Left hindlimb (tissue), 1 donor: ENCODE measurements around the gene TRIM74.
"Not testable (repeated sequence)": the region's sequence is repeated elsewhere in the genome, so short reads cannot be mapped to it uniquely, and the experiment has no call there.

ENCODE experiments used
- DNase-seq: peaks from one replicate; pipeline ENCODE4 v3.0.0-alpha.2; 2018

TRIM74 gene

DNA sequence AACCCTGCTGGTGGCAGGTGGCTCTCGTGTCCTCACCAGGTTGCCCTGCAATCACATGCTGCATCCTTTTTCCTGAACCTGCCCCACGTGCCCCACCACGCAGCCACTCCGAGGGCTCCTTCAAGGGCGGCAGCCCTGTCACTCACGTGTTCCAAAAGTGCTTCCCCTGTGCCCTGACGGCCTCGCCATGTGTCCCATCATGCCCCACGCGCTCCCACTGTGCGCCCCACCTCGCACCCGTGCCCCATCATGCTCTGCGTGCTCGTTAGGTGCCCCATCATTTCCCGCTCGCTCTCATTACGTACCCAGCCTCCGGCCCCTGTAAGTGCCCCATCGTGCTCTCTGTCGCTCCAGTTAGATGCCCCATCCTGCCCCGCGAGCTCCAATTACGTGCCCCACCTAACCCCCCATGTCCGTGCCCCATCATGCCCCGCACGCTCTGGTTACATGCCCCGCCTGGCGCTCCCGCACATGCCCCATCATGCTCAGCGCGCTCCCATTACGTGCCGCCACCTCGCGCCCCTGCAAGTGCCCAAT is at the start of gene TRIM74:
TRIM74 (minus strand) TSS at position 487 of the 537 bp plus-strand sequence. CDS start 3,309 bp downstream, outside the sequence.
- DNase-seq, result not testable (repeated sequence)

DNA sequence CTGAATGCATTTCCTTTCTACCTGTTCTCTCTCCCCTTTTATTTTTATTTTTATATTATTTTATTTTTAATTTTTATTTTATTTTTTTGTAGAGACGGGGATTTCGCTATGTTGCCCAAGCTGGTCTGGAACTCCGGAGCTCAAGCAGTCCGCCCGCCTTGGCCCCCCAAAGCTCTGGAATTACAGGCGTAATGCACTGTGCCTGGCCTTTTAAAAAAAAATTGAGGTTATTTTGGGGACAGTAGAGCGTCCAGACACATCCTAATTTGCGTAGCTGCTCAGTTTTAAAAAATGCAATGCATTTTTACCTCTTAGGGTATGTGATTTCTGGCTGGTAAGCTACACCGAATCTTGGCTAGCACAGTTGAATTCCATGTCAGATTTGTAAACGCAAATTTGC is 37.2 kb upstream of the TRIM74 start:
- not testable (repeated sequence) for DNase-seq

DNA sequence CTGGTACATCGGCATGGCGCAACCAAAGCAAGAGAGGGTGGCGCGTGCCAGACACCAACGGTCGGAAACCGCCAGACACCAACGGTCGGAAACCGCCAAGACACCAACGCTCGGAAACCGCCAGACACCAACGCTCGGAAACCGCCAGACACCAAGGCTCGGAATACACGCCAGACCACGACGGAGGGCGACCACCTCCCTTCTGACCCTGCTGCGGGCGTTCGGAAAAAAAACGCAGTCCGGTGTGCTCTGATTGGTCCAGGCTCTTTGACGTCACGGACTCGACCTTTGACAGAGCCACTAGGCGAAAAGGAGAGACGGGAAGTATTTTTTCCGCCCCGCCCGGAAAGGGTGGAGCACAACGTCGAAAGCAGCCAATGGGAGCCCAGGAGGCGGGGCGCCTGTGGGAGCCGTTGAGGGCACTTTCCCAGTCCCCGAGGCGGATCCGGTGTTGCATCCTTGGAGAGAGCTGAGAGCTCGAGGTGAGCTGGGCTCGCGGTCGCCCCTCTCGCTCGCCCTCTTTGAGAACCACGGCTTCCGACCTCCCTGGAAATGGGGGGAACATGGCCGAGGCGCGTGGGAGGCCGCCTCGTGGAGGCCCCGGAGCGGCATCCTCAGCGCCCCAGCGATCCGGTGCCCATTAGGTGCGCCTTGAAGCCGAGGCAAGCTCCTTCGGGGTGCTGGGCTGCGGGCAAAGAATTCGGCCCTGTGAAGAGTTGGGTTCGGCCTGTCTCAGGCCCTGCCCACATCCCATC is 36.6 kb upstream of the TRIM74 start:
- DNase-seq, result peak; percentile 92

DNA sequence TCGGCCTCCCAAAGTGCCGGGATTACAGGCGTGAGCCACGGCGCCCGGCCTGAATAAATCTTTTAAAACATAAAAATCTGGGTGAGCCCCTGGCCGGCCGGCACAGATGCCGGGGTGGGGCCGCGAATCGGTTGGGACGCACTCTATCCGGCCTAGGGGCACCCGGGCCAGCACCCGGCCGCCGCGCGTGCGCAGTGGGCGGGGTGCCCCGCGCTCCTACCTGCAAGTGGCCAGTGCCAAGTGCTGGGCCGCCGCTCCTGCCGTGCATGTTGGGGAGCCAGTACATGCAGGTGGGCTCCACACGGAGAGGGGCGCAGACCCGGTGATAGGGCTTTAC is 36.1 kb upstream of the TRIM74 start:
- not testable (repeated sequence) for DNase-seq

DNA sequence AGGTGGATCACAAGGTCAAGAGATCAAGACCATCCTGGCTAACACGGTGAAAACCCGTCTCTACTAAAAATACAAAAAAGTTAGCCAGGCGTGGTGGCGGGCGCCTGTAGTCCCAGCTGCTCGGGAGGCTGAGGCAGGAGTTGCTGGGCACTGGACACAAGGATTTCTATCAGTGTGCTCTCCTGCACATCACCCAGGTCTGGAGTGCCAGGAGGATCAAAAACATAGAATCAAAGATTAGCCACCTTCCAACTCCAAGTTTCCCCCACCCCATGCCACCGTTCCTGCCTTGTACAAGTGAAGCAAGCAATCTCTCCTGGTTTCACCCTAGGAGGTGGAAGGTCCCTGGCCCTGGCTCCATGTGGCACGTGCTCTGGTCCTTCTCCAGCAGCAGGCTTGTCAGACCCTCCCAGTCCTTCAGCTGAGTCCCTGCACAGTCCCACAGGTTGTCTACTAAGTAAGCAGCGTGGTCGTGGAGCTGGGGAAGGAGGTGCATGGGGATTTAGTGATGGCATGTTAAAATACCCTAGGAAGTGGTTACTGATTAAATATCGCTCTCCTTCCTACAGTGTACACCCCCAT is 28.7 kb upstream of the TRIM74 start:
- DNase-seq, result not testable (repeated sequence)

DNA sequence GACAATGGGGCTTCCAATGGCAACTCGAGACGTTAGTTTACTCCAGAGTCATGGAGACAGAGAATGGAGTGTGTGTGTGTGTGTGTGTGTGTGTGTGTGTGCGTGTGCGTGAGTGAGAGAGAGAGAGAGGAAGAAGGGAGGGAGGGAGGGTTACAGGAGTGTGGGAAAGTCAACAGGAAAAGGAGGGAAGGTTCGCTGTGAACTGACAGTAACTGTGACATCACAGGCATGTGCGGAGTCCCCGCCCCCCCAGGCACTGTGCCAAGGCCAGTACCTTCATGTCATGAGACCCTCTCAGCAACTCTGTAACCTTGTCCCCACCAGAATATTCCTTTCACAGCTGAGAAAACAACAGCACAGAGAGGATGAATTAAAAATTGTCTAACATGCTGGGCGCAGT is 28.2 kb upstream of the TRIM74 start:
- not testable (repeated sequence) for DNase-seq

DNA sequence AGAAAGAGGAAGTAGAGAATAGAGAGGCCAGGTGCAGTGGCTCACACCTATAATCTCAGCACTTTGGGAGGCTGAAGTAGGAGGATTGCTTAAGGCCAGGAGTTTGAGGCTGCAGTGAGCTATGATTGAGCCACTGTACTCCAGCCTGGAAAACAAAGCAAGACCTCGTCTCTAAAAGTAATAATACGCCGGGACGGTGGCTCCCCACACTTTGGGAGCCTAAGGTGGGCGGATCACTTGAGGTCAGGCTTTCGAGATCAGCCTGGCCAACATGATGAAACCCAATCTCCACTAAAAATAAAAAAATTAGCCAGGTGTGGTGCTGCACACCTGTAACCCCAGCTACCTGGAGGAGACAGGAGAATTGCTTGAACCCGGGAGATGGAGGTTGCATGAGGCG is 26.2 kb upstream of the TRIM74 start:
- not testable (repeated sequence) for DNase-seq

DNA sequence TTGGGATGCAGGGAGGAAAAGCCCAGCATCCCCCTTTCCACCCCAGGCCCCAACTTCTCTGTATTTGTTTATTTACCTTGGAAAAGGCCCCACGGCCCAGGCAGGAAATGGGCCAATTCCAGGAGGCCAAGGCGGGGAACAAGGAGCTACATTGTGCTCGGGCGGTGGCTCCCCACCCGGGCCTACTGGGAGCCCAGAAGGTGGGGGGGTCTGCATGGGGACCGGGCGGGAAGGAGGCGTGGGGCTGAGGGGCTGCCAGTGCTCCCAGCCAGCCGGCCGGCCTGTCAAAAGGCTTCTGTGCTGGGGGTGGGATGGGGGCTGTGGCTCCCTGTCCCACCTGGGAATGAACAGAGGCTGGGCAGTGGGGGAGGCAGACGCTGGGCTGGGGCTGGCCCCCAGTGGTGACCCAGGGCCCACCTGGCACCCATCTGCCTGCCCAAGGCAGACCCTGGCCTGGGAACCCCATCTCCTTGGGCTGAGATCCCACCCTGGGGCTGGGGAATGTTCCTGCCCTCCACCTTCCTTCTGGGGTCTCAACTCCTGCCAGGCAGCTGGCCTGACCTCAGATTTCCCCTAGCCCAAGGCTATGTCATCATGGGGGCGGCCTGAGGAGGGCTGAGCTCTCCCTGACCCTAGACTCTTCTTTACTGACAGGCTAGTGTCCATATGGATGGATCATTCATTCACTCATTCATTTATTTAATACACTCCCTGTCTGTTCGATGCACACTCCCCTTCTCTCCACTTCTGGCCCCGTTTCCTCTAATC is 21.1 kb upstream of the TRIM74 start:
- not testable (repeated sequence) for DNase-seq

DNA sequence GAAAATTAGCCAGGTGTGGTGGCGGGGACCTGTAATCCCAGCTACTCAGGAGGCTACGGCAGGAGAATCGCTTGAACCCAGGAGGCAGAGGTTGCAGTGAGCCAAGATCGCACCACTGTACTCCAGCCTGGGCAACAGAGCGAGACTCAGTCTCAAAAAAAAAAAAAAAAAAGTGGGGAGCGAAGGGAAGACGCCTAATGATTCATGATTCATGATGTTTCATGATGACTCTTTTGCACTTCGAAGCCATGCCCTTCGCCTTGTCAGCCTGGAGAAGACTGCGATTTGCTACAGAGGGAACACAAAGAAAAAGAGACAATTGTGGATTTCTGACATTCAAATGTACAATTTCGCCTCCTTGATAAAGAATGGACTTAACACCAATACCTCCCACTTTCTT is 12.8 kb upstream of the TRIM74 start:
- not testable (repeated sequence) for DNase-seq

DNA sequence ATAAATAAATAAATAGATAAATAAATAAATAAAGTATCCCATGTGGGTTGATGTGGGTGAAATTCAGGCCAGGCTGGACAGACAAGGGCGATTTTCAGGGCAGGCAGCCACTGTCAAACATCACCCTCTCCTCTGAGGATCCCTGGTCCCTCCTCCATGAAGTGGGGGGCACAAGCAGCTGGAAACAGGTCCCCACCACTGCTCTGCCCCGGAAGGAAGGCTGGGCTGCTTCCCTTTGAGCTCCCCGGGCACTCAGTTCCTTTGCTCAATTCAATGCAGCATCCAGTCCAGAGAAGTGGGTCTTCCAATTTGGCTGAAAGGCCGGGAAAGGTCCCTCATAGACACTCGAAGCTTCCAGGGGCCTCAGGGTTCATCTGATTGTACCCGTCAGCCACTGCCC is 11.1 kb upstream of the TRIM74 start:
- DNase-seq, result not testable (repeated sequence)

DNA sequence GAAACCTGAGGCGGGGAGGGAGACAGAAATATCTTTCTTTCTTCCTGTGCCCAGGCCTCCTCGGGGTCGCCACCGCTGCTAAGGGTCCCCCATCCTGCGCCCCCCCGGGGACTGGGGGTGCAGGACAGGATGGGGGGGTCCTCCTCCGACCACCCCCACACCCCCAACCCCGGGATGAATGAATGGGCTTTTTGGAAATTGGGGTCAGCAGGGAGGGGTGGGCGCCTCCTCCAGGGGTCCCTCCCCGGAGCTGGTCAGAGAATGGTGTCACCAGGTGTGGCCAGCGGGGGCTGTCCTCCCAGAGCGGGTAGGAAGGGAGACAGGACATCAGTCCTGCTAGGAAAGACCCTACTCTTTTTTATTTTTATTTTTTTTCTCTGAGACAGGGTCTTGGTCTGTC is 7.2 kb upstream of the TRIM74 start:
- DNase-seq, result not testable (repeated sequence)

DNA sequence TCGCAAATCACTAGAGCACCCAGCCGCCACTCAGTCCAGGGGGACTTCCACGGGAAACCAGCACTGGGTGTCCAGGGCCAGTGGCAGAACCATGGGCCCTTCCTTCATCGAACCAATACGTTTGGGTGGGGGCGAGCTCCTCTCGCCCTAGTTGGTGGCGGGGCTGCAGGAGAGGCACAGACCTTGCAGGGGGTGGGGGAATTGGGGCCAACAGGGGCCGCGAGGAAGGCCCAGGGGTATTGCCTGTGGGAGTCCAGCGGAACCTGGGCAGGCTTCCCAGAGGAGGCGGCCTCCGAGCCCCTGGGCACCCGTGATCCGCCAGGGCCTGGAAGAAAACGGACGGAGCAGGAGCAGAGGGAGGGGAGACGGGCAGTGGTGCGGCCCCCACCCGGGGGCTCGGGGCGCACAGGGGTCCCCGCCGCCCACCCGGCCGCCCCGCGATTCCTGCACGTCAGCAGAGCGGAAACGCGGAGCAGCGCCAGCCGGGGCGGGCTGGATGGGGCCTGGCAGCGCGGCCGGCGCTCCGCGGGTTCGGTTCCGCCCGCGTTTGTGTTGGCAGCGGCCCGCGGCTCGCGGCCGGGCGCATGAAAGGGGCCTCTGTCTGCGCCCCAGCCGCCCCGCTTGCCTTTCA is 6.5 kb upstream of the TRIM74 start:
- peak; percentile 34 for DNase-seq

DNA sequence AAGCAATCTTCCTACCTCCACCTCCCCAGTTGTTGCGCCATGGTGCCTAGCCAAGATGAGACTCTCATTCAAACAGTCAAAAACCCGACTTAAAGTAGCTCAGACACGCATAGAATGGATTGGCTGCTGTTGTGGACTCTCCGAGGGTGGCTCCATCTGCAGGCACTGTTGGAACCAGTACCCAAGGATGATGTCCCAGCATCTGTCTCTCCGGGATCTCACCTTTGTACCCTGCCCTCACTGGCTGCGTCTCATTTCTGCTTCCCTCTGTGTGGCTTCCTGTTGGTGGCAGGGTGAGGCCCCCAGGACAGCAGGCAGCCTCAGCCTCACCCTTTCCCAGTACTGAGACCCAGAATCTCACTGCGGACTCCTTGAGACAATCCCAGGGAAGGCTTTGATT is 5.5 kb upstream of the TRIM74 start:
- DNase-seq, result not testable (repeated sequence)

DNA sequence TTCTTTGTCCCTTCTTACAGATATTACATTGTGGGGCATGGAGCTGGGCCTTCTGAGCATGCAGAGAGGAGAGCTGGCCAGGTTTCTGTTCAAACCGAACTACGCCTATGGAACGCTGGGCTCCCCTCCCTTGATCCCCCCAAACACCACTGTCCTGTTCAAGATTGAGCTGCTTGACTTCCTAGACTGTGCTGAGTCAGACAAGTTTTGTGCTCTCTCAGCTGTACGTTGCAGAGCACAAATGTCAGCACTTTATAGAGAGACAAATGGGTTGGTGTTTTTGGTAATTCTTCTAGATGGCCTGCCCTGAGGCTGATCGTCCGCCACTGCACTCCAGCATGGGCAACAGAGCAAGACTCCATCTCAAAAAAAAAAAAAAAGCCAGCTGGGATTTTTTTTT is 2.2 kb upstream of the TRIM74 start:
- DNase-seq, result not testable (repeated sequence)

DNA sequence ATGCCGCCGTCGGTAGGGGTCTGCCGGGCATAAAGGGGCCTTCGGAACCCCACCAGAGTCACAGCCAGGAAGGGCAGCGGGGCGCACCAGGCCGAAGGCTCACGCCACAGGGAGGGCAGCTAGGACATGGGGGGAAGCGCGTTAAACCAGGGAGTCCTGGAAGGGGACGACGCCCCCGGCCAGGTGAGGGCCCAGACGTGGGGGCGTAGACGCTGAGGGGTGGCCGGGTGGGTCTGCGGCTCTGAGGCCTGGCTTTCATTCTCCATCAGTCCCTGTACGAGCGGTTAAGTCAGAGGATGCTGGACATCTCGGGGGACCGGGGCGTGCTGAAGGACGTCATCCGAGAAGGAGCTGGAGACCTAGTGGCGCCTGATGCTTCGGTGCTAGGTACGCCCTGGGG is 422 bp upstream of the TRIM74 start:
- DNase-seq, result not testable (repeated sequence)

DNA sequence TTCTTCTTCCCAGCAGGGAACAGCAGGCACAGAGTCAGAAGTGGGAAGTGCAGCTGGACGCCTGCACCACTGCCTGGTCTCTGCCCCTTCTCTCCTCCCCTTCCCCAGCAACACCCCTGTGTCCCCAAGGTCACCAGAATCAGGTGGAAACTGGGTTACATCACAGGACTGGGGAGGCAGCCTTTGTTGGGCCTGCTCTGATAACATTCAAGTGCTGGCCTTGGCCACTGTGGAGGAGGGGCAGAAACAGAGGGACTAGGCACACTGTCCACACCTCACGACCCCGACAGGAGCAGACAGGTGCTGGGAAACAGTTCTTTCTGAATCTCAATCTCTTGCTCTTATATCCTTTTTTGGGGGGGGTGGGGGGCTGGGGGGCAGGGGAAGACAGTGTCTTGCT is 2.4 kb downstream of the TRIM74 start:
- peak; percentile 2 for DNase-seq

DNA sequence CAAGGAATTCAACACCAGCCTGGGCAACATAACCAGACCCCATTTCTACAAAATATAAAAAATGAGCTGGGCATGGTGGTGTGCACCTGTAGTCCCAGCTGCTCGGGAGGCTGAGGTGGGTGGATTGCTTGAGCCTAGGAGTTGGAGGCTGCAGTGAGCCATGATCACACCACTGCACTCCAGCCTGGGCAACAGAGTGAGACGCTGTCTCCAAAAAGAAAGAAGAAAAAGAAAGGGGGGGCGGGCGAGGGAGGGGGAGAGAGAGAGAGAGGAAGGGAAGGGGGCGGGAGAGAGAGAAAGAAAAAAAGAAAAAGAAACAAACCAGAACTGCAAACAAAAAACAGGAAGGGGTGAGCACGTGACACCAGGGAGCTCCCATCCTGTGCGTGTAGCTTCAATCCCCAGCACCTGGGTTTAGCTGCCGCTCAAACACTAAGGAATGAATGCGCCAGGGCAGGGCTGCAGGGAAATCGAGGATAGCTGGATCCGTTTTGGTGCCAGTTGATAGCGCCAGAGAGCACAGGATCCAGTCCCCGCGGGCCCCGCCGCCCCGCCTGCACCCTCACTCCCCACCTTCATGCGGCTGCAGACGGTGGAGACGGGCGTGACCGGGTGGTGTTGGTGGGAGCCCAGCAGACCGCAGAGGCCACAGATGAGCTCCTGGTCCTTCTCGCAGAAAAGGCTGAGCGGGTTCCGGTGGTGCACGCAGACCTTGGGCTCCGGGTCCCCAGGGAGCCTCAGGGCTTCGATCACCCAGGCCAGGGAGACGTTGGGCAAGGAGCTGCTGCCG is 3.9 kb downstream of the TRIM74 start:
- not testable (repeated sequence) for DNase-seq

DNA sequence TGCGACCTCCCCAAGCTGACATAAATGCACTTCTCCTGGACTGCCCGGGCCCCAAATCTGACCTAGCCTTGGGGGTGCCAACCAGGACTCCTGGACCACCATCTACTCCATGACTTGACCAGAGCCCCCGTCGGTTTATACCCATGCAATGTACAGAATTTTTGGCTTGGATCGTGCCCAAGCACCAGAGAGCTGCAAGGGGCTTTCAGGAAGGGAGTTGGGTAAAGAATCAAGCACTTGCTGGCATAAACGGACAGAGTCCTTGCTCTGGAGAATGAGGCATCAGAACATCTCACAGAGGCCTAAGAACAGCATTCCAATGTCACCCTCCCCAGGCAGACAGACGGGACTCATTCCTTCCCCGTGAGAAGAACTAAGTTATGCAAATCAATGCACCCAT is 6.2 kb downstream of the TRIM74 start:
- not testable (repeated sequence) for DNase-seq

DNA sequence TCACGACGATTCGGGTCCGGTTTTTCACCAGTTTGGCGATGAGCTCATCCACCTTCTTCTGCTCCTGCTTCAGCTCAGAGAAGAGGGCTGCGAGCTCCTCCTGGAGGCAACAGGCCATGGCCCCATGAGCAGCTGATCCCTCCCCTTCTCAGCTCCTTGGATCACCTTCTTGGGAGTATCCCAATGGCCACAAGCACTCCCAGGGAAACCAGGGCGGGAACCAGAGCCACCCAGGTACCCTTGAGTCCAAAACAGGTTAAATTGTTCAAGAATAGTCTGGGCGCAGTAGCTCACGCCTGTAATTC is 8.0 kb downstream of the TRIM74 start:
- not testable (repeated sequence) for DNase-seq

DNA sequence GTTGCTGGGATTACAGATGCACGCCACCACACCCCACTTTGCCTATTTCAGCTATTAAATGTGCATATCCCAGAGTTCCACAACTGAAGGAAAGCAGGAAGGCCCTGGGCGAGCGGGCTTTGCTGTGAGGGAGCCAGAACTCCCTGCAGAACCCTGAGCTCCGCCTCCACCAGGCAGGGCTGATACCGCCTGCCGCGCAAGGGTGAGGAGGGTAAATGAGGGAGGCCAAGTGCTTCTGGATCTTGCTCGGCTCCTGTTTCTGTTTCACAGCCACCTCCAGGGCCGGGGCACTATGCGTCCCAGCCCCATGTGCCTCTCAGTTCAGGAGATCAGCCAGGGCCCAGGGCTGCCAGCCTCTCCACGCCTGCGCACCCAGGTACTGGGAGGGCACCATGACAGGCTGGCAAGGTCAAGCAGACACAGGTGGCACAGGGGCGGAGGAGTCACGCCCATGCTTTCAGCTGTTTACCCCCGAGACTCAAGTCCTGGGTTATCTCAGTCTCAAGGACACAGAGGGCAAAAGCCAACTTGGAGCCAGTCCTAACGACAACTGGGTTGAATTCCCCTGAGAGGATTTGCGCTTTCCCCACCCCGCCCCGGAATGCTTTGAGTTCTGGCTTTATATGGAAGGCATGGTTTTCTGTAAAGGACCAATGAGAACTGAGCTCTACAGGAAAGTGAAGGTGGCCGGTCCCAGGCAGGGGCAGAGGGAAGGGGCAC is 8.5 kb downstream of the TRIM74 start:
- DNase-seq, result not testable (repeated sequence)

DNA sequence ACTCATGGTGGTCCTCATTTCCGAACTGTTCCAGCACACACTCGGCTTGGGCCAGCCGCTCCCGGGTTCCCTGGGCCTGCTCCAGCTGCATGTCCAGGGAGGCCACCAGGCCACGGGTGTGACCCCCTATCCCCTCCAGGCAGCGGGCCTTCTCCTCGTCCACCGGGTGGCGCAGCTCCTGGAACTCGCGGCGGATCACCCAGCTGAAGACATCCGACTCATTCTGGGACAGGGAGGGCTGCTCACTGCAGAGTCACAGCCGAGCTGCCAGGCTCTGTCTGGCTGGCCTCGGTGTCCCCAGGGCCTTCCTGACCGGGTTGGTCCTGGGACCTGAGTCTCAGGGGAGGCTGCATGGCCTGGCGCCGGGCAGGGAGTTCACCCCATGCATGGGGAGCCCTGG is 9.2 kb downstream of the TRIM74 start:
- DNase-seq, result not testable (repeated sequence)
